Spinal cord (tissue), 10 donors: ENCODE results near the gene BTBD6. TPM values are rescaled to one million over a fixed set of nuclear protein-coding genes. Genes with fewer than 3 reads are reported as not detected.

Experiments used
- DNase-seq, 6 donors: peaks; one replicate each; pipeline versions ENCODE4 v3.0.0 to v3.0.0-alpha.2; 2013 to 2015; ENCODE audit warnings: low spot score in 6 of 6, low read depth in 4 of 6
- H3K27ac ChIP-seq: one replicate; pipeline ENCODE4 v1.5.1; 2013; ENCODE audit warnings: low read depth, low read length, control low read depth
- H3K27me3 ChIP-seq: one replicate; pipeline ENCODE4 v1.6.1; 2013; ENCODE audit warnings: low read length; ENCODE audit not compliant: control insufficient read depth, insufficient read depth
- H3K36me3 ChIP-seq: one replicate; pipeline ENCODE4 v1.6.1; 2013; ENCODE audit warnings: low read length; ENCODE audit not compliant: control insufficient read depth, insufficient read depth
- H3K4me1 ChIP-seq: one replicate; pipeline ENCODE4 v1.6.1; 2013; ENCODE audit warnings: low read length; ENCODE audit not compliant: control insufficient read depth, insufficient read depth
- H3K4me3 ChIP-seq: one replicate; pipeline ENCODE4 v1.5.1; 2013; ENCODE audit warnings: low read depth, low read length, control low read depth
- H3K9me3 ChIP-seq: one replicate; pipeline ENCODE4 v1.6.1; 2013; ENCODE audit warnings: low read length; ENCODE audit not compliant: control insufficient read depth, insufficient read depth
- WGBS: methylation state at CpG from one replicate; pipeline ENCODE4 v1.1.5; 2013; ENCODE audit warnings: missing lambda C conversion rate; ENCODE audit not compliant: insufficient coverage; 5-methylcytosine and 5-hydroxymethylcytosine counted together
- polyA plus RNA-seq, 2 donors: library from polyadenylated mRNA; unstranded; fragments of 120-200 nt; gene quantifications; one replicate each; pipeline ENCODE4 v1.2.1, GENCODE V29; 2013; ENCODE audit not compliant: insufficient read length in 2 of 2
- total RNA-seq, 2 donors: library from RNA; depleted of rRNA in 1 of 2; stranded (reverse); fragments of 120-200 nt in 1 of 2; fragments of >200 nt in 1 of 2; gene quantifications; one replicate each; pipeline versions ENCODE4 v1.2.3 to v1.2.4, GENCODE V29; 2013 to 2014
- donor health status: healthy.

BTBD6 gene
- total and polyA plus RNA-seq, 4 donors, result 31.3 to 59.1 (median 55.5) TPM

- peaks cover 3% of the 10 kb centered on the region for H3K36me3 ChIP-seq
- H3K4me1 ChIP-seq, result peaks cover 33% of the 10 kb centered on the region
- 4% methylated on average over 52 of the region's 54 CpGs for WGBS
- peak overlapping the region; percentile 47 for H3K27ac ChIP-seq
- no peak for DNase-seq
- no peaks in the 10 kb centered on the region for H3K27me3 ChIP-seq
- no peaks in the 10 kb centered on the region for H3K9me3 ChIP-seq
- peak overlapping the region; percentile 60 for H3K4me3 ChIP-seq
These were observed 51.6 kb downstream of the BTBD6 start for GRCh38 chr14:105299654-105300541.

Other genes starting within 250 kb of the BTBD6 start
- gene CDCA4, start 227.4 kb upstream of the BTBD6 start, total RNA-seq, result 10 to 100 TPM in 1 of 2 donors, 1 to 10 TPM in 1; 9.6 to 16.6 TPM
- 1 to 10 TPM; 7.1 to 9.1 TPM for gene CDCA4, start 227.4 kb upstream of the BTBD6 start, polyA plus RNA-seq
- 1 to 10 TPM in 1 of 2 donors, under 1 TPM in 1; 0.69 to 1.3 TPM for gene GPR132, start 183.1 kb upstream of the BTBD6 start, total RNA-seq
- gene GPR132, start 183.1 kb upstream of the BTBD6 start, polyA plus RNA-seq, result 1 to 10 TPM in 1 of 2 donors, under 1 TPM in 1; 0.84 to 1.4 TPM
- gene JAG2, start 79.8 kb upstream of the BTBD6 start, total RNA-seq, result 10 to 100 TPM; 17.3 to 18.0 TPM
- gene JAG2, start 79.8 kb upstream of the BTBD6 start, polyA plus RNA-seq, result 10 to 100 TPM; 29.2 to 39.7 TPM
- 10 to 100 TPM; 10.3 to 55.0 TPM for gene NUDT14, start 67.2 kb upstream of the BTBD6 start, total RNA-seq
- 10 to 100 TPM; 34.5 to 37.5 TPM for gene NUDT14, start 67.2 kb upstream of the BTBD6 start, polyA plus RNA-seq
- 10 to 100 TPM; 49.3 to 54.6 TPM for gene BRF1, start 52.5 kb downstream of the BTBD6 start, total RNA-seq
- gene BRF1, start 52.5 kb downstream of the BTBD6 start, polyA plus RNA-seq, result 10 to 100 TPM; 70.0 to 77.9 TPM
- 10 to 100 TPM; 69.2 to 98.5 TPM for gene PACS2, start 66.2 kb downstream of the BTBD6 start, total RNA-seq
- 100 to 1,000 TPM; 147 to 177 TPM for gene PACS2, start 66.2 kb downstream of the BTBD6 start, polyA plus RNA-seq
- gene TEX22, start 150.0 kb downstream of the BTBD6 start, total RNA-seq, result 1 to 10 TPM in 1 of 2 donors, under 1 TPM in 1; 0.20 to 1.0 TPM
- gene TEX22, start 150.0 kb downstream of the BTBD6 start, polyA plus RNA-seq, result 1 to 10 TPM; 2.8 to 4.8 TPM
- gene MTA1, start 171.3 kb downstream of the BTBD6 start, total RNA-seq, result 10 to 100 TPM; 40.9 to 73.5 TPM
- 100 to 1,000 TPM; 178 to 202 TPM for gene MTA1, start 171.3 kb downstream of the BTBD6 start, polyA plus RNA-seq
- gene CRIP2, start 226.3 kb downstream of the BTBD6 start, total RNA-seq, result 100 to 1,000 TPM in 1 of 2 donors, 10 to 100 TPM in 1; 59.0 to 117 TPM
- gene CRIP2, start 226.3 kb downstream of the BTBD6 start, polyA plus RNA-seq, result 100 to 1,000 TPM; 301 to 334 TPM
- 10 to 100 TPM in 1 of 2 donors, 1 to 10 TPM in 1; 4.3 to 34.5 TPM for gene CRIP1, start 238.4 kb downstream of the BTBD6 start, total RNA-seq
- gene CRIP1, start 238.4 kb downstream of the BTBD6 start, polyA plus RNA-seq, result 10 to 100 TPM; 13.8 to 21.6 TPM
- gene TEDC1, start 242.7 kb downstream of the BTBD6 start, total RNA-seq, result 10 to 100 TPM in 1 of 2 donors, 1 to 10 TPM in 1; 7.7 to 12.5 TPM
- 10 to 100 TPM; 21.1 to 21.3 TPM for gene TEDC1, start 242.7 kb downstream of the BTBD6 start, polyA plus RNA-seq